Astrocyte of the cerebellum (primary cell): ENCODE results near the gene TLR9.

Source experiments
- DNase-seq: peaks from one replicate; pipeline ENCODE4 v3.0.0-alpha.2; 2011; ENCODE audit warnings: low read depth
- H3K4me3 ChIP-seq: 2 replicates; pipeline ENCODE4 v1.5.1; 2011; ENCODE audit warnings: mild to moderate bottlenecking, low read depth, low read length, moderate library complexity
- CTCF ChIP-seq: IDR thresholded peaks from 2 replicates; pipeline ENCODE4 v1.5.1; 2012; ENCODE audit warnings: low read length, low read depth, moderate library complexity, mild to moderate bottlenecking; ENCODE audit errors: missing control alignments
- in situ Hi-C: cut with HindIII; loops from 2 replicates; pipeline ENCODE4 v1.10.0; 2017; ENCODE audit warnings: low sequenced_read_pairs

The TLR9 gene

GRCh38 chr3:52237006-52237656, 11.7 kb upstream of the TLR9 start:
- in situ Hi-C loops, result no loop called here
- no peak for DNase-seq
- TF ChIP-seq CTCF, result no peak
- peak overlapping the region; percentile 78 for H3K4me3 ChIP-seq

- H3K4me3 ChIP-seq, result no peak overlapping the region
- in situ Hi-C loops, result no loop called here
- DNase-seq, result no peak
- no peak for TF ChIP-seq CTCF
These were observed 11.0 kb upstream of the TLR9 start for GRCh38 chr3:52236424-52236886.

- no peak for TF ChIP-seq CTCF
- no peak for DNase-seq
- no peak overlapping the region for H3K4me3 ChIP-seq
- in situ Hi-C loops, result no loop called here
These were observed 9.3 kb upstream of the TLR9 start for GRCh38 chr3:52234516-52235447.

- TF ChIP-seq CTCF, result no peak
- no peak for DNase-seq
- H3K4me3 ChIP-seq, result no peak overlapping the region
- in situ Hi-C loops, result no loop called here
These were observed 8.5 kb upstream of the TLR9 start for GRCh38 chr3:52233968-52234367.

- in situ Hi-C loops, result no loop called here
- H3K4me3 ChIP-seq, result no peak overlapping the region
- no peak for DNase-seq
- no peak for TF ChIP-seq CTCF
These were observed 7.7 kb upstream of the TLR9 start for GRCh38 chr3:52233108-52233591.

GRCh38 chr3:52232279-52233107, 7.0 kb upstream of the TLR9 start:
- no peak overlapping the region for H3K4me3 ChIP-seq
- in situ Hi-C loops, result no loop called here
- no peak for DNase-seq
- no peak for TF ChIP-seq CTCF
